NCI-H2196 treated with DMSO at 0.1 percent for 48 hours (cell line): ENCODE results near the gene NRIP3.

ENCODE experiments used
- DNase-seq: peaks from one replicate; lab custom pipeline; 2025; ENCODE audit not compliant: unreplicated experiment; lab: John Stamatoyannopoulos, UW

Gene NRIP3

DNA sequence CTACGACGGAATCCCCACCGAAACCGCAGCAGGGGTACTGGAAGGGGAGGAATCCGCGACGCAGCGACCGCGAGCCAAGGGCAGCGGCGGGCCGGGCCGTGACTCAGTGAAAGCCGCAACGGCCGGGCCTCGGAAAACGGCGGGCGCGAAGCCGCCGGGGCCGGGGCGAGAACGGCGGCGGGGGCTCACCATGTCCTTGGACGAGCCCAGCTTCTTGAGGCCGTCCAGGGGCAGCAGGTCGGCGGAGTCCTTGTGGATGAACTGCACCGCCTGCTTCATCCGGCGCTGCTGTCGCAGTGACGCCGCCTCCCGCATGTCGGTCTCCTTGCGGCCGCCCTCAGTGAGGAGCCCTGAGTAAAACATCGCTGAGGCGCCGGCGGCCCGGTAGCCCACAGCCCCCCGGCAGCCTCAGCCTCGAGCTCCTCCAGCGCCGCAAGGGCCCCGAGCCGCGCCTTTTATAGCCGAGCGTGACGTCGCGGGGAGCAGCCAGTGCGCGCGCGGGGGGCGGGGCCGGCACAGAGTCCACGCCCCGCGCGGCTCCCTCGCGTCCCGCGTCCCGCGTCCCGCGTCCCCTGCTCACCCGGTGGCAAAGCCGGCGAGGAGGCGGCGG, at the start of gene NRIP3:
TSS of gene NRIP3 (minus strand) at position 429 of the 610 bp plus-strand sequence. CDS start at position 363, 66 bp downstream.
- DNase-seq: peak; percentile 65

DNA sequence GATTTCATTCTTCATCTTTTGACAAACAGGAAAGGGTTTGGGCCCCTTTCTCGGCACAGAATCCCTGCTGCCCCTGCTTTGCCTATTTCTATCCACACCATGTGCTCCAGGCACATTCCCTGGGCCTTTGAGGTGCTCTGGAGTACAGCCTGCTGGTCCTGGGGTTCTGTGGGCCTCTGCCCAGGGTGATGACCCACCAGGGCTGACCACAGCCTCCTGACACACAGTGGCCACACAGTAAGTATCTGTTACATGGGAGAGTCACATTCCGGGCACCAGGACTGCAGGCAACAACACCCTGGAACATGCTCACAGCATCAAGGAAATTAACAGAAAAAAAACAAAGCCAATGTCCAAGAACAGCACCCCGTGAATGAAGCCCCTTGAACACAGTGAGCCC, 48.5 kb upstream of the NRIP3 start:
- DNase-seq: no peak

DNA sequence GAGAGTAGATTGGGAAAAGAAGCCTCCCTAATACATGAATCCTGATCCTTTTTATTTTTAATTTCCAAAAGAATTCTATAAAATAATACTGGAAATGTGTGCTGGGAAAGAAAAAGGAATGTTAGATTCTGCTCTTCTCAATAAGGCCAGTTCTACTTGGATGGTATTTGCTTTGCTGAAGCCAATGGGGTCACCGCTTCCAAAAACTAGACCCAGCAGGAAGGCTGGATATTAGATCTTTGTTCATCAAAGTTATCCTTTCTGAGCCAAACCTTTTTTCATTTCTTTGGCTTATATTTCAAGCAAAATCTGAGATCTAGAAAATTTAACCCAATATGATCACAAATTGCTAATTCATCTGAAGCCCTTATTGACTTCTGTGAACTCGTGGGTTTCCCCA, 46.2 kb upstream of the NRIP3 start:
- no peak for DNase-seq

DNA sequence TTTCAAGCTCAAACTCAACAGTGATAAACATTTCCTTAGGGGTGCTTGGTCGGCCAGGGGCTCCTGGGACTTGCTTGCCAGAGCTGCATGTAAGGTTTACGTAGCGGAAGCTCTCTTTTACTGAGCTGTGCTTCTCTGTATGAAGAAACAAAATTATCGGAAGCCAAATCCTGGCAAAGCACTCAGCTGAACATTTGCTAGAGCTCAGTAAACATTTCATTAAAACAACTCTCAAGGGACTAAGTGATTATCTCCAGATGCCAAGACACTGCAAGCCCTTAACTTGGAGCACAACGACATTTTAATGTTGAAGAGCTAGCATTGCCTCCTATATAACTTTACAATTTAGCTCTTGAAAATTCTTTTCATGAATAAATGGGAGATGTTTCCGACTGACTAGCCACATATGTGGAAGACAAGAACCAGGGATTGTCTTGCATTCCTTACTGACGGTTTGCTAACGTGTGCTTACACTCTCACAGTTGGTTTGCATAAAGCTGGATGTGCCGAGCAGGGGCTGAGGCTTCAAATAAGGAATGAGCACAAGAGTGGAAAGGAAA, 44.2 kb upstream of the NRIP3 start:
- DNase-seq: no peak

DNA sequence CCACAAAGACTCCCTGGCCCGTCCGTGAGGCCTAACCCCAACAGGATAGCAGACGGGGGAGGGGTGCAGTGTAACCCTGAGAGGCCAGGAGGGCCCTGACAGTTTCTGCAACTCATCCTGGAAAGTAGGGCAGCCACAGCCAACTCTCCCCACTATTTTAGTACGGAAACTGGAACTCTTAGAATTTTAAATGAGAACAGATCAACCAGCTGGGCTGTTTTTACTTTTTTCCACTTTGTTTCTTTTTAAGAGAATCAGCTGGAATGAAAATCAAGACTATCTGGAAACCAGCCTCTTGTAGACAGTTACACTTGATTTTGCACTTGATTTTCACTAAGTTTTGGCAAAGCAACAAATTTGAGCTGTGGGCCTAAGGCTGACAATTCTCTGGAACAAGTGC, 42.7 kb upstream of the NRIP3 start:
- no peak for DNase-seq

DNA sequence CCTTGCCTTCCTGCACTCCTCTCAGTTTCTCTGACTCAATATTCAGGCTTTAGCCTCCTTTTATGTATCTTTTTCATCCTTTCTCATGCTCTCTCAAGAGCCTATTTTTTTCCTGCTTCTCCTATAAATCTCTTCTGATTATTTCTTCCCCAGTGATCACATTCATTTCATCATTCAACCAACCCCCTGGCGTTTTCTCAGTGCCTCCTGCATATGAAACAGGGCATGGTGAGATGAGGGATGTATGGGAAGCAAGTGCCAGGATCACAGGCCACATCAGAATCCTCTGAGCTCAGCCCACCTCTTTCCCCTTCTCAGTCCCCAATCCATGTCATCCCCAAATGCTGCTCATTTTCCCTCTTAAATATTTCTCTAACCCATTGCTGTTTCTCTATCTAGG, 38.7 kb upstream of the NRIP3 start:
- DNase-seq: no peak

DNA sequence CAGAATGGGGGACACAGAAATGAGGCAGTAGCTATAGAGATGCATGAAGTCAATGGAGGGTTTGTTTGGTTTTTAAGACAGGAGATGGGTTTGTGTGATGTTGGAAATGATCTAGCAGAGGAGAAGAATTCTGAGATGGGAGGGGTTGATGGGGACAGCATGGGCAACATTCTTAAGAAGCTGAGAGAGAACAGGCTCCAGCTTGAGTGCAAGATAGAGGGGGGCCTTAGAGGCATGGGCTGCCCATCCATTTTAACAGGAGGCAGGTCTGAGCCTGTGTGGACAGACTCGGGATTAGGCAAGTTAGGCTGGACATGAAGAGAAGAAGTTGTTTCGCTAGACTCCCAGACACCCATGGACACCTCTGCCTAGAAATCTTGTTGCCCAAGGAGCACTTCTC, 37.9 kb upstream of the NRIP3 start:
- DNase-seq: no peak

DNA sequence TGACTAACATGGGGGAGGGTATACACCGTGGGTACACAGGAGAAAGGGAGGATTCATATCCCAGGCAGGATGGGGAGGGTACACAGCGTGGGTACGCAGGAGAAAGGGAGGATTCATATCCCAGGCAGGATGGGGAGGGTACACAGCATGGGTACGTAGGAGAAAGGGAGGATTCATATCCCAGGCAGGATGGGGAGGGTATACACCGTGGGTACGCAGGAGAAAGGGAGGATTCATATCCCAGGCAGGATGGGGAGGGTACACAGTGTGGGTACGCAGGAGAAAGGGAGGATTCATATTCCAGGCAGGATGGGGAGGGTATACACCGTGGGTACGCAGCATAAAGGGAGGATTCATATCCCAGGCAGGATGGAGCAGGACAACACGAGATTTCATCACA, 36.6 kb upstream of the NRIP3 start:
- no peak for DNase-seq

DNA sequence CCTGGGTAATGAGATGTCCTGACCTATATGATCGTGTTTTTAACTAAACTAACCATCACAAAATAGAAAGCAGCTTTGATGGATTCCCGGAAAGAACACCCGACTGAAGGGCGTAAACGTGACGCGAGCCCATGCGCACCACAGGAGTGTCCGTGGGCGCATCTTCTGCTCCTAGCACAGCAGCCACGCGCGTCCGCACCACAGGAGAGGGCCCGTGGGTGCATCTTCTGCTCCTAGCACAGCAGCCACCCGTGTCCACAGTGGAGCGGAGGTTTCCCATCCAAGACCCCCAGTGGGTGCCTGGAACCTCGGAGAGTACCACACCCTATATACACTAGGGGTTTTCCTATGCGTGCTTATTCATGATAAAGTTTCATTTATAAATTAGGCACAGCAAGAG, 36.1 kb upstream of the NRIP3 start:
- DNase-seq: no peak

DNA sequence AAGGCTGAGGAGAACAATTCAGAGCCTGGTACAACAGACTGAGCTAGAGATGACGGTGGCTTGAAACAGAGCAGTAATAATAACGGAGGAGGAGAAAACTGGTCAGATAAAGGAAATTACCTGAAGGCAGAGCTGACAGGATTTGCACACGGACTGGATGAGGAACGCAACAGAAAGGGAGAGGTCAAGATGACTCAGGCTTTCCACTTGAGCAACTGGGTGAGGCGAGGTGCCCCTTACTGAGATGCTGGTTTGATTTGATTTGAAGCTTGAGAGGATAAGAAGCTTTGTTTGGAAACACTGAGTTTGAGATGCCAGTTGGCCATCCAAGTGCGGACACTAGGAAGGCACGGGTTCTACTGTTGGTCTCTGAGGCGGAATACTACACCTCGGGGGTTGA, 35.4 kb upstream of the NRIP3 start:
- no peak for DNase-seq

DNA sequence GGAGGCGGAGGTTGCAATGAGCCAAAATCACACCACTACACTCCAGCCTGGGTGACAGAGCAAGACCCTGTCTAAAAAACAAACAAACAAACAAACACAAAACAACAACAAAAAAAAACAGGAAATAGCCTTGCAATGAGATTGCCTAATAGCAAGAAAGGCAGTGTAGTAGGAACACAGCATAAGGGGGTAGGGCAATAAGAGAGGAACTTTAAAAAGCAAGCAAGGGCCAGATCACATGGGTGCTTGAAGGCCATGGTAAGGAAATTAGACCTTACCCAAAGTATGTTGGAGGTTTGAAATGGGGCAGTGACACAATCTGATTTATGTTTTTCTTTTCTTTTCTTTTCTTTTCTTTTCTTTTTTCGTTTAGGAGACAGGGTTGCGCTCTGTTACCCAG, 34.7 kb upstream of the NRIP3 start:
- DNase-seq: no peak

DNA sequence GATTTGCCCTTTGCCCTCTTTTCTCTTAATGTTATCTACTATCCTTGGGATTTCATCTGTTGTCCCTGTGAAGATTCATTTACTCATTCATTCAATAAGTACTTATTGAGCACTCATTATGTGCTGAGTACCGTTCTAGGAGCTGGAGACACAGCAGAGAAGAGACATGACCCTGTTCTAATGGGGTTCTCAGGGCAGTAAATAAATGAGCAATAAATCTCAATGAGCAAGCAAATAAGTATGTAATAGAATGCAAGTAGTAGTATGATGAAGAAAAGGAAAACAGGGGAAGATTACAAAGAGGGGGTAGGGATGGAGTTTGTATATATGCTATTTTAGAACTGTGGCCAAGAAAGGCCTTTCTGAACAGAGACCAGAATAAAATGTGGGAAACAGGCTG, 34.2 kb upstream of the NRIP3 start:
- no peak for DNase-seq

DNA sequence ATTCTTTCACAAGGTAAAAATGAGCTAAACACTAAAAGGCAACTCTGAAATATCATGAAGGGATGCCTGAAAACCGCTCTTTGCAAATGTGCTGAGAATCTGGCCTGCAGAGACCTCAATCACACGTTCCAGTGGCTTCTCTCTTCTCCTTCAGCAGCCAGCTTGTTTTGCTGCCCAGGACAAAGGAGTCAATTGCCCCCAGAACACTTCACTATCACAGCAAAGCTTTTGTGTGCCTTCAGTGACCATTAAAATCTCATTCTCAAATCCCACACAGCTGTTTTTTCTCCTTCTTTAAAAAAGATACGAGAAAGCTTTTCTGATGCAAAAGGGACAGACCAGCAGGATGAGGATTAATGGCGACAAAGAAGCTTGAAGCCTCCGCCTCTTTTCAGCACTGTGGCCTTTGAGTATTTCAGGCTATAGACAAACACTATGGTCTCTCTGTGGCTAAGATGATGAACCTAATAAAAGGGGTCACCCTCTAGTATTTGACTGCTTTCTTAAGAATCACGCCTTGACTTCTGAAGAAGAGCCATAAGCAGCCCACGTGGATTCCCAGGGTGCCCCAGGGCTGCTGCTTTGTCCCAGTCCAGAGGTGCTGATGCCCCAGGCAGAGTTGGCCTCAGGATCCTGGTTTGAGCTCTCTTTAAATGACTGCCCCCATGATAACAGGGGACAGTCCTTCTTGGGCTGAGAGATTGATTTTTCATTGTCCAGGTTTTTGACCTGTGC, 33.4 kb upstream of the NRIP3 start:
- no peak for DNase-seq

DNA sequence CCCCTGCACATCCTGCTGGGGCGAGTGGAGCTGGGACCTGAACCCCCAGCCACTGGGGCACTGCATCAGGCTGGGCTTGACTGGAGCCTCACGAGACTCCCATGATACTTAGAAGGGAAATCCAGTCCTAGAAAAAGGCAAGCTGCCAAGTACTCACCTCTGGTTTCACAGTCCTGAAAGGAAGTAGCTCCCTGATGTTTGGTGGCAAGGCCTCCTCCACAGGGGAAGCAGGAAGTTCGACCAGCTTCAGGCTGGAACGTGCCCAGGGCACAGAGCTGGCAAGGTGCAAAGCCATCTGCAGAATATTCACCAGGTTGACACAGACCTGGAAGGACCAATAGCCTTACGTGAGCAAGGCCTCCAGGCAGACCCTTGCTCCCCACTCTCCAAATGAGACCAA, 26.8 kb upstream of the NRIP3 start:
- peak; percentile 34 for DNase-seq

DNA sequence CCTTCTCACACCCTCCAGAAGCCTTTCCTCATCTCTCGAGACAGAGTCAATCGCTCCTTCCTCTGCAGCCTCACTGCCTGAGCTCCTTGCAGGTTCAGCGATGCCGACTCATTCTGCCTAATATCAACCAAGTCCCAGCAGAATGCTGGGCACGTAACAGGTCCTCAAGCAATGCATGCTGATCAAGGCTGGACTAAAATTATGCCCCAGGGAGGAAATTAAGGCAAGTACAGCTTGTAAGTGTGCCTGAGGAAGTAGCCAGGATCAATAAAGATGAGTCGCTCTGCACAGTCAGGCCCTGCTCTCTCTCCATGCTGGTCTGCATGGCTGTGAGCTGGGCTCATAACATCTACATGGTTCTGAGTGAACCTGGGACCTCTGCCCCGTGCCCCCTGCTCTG, 25.6 kb upstream of the NRIP3 start:
- no peak for DNase-seq

DNA sequence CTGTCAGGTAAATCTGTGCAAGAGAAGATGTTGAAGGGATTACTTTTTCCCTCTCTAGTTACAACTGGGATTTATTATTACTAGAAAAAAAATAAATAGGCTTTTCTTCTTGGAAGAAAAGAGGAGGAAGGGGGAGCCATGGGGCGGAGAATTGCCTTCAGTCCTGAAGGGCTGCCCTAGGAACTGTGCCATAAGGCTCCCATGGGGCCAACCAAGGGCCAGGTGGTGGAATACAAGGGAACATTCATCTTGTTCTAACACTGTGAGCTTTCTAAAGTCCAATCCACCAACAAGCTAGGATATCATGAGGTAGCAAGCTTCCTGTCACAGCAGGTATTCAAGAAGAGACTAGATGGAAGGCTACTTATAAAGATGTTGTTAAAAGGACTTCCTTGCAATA, 24.8 kb upstream of the NRIP3 start:
- DNase-seq: no peak

DNA sequence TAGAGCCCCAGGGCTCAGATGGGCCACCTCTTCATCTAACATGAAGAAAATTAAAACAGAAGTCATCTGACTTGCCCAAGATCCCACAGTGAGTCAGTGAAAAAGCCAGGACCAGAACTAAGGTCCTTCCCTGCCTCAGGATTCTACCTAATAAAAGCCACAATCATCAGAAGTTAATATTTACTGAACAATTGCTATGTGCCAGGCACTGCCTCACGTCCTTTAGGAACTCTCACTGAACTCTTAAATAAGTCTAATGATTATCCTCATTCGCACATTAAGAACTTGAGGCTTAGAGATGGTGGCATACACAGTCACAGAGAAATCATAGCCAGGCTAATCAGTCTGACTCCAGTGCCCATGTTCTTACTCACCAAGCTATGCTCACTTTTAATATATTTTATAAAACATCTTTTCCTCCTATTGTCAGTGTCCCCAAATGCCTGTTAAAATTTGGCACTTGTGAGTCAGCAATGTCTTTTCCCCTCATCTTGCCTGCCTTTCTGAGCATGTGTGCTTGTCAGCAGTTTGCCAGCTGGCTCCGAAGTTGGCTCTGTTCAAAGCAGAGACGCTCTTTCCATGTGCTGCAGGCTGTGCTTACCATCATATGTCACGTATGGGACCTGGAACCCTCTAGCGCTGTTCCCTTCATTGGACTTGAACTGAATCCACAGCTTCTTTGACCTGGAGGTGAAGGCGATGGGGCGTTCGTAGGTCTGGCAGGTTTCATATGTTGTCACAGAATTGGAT, 21.5 kb upstream of the NRIP3 start:
- no peak for DNase-seq

DNA sequence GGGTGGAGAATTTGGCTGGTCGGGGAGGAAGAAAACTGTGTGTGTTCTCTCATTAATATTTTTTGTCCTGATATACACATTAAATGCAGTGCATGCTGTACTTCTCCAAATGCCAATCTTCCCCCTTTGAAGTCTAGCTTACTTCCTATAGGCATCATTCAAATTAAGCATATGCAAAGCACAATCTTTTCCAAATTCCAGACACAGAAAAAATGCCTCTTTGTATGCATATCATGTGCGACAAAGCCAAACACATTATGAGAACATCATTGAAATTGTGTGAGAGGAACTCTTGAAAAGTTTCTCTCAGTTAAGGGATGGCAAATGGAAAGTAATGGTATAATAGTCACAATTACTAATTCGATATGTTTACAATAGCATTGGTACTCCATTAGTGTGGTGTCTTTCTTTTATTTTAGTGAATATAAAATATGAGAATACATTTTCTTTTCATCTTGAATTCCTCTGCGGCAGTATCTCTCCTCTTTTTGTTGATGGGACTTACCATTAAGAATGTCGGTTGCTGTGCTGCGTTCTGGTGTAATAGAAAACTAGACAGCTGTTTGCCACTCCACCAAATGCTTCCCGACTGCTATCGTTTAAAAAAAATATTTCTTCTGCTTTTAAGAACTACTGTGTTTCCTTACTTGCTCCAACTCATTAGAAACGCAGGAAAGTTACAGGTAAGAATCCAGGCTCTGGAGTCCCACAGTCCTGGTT, 19.3 kb upstream of the NRIP3 start:
- no peak for DNase-seq

DNA sequence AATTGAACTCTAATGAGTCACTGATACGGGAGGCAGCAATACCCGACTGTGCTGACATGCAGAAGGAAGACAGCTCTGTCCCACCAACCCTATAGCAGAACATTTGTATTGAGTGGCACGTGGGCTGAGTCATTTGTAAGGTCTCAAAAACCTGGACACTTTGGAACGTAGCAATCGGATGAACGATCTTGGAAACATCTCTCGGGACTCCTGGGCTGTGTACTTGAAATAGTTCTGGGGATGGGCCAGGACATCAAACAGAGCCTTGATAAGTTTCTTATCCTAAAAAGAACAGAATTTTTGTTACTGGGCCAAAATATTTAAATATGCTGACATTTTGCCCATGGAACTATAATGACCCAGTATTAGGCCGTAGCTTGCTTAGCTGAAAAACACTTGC, 17.1 kb upstream of the NRIP3 start:
- DNase-seq: no peak

DNA sequence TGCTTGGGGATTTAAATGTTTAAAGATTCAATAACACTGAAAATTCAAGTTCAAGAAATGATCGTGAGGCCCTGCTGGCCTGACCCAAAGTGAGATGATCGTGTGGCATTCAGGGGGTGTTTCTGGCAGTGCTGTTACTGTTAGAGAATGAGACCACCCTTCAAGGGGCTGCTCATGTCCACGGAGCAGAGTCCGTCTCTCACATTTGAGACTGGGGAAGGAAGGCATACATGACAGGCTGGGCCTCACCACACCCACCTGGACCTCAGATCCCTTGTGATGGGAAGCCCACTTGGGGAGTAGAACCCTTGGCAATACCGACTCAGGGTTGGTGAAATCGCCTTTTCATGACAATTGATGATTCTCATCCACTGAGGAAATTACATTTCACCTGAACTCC, 16.1 kb upstream of the NRIP3 start:
- no peak for DNase-seq

DNA sequence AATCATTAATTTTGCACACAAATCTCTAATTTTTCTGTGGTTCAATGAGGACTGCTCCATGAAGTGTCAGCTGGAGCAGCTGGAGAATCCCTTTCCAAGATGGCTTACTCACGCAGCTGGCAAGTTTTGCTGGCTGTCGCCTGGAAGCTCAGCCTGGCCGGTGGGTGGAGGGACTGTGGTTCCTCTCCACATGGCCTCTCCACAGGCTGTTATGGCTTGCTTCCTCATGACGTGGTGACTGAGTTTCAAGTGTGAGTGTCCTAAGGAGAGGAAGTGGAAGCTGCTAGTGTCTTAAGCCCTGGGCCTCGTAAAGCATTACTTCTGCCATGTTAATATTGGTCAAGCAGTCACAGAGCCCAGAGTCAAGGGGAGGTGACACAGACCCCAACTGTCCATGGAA, 14.0 kb upstream of the NRIP3 start:
- DNase-seq: no peak
